Skeletal muscle tissue (tissue), 4 donors: ENCODE results near the gene RBPMS2. TPM values are rescaled to one million over a fixed set of nuclear protein-coding genes. Genes with fewer than 3 reads are reported as not detected.

ENCODE experiments used
- H3K27ac ChIP-seq: one replicate; pipeline ENCODE4 v1.7.0; 2013; ENCODE audit warnings: mild to moderate bottlenecking, low read depth, low read length, inconsistent platforms
- H3K27me3 ChIP-seq, 3 donors: one replicate each; pipeline ENCODE4 v1.7.0; 2013; ENCODE audit warnings: low read length in 3 of 3; ENCODE audit not compliant: control insufficient read depth in 3 of 3, insufficient read depth in 3 of 3
- H3K36me3 ChIP-seq, 3 donors: one replicate each; pipeline ENCODE4 v1.7.0; 2013; ENCODE audit warnings: low read length in 3 of 3; ENCODE audit not compliant: control insufficient read depth in 3 of 3, insufficient read depth in 3 of 3
- H3K4me1 ChIP-seq, 3 donors: one replicate each; pipeline ENCODE4 v1.7.0; 2013; ENCODE audit warnings: low read length in 3 of 3, mild to moderate bottlenecking in 3 of 3; ENCODE audit not compliant: control insufficient read depth in 3 of 3, insufficient read depth in 3 of 3
- H3K4me3 ChIP-seq, 3 donors: one replicate each; pipeline ENCODE4 v1.7.0; 2013; ENCODE audit warnings: low read length in 3 of 3
- H3K9ac ChIP-seq, 3 donors: one replicate each; pipeline ENCODE4 v1.7.0; 2013; ENCODE audit warnings: low read length in 3 of 3, mild to moderate bottlenecking in 3 of 3, moderate library complexity in 2 of 3, low read depth in 1 of 3
- H3K9me3 ChIP-seq, 3 donors: one replicate each; pipeline ENCODE4 v1.7.0; 2013; ENCODE audit warnings: low read length in 3 of 3; ENCODE audit not compliant: control insufficient read depth in 3 of 3
- total RNA-seq: library from RNA; depleted of rRNA; stranded (reverse); fragments of >200 nt; gene quantifications from one replicate; pipeline ENCODE4 v1.2.3, GENCODE V29; 2014
- donor health status: Osteomylitis.

Gene RBPMS2
- total RNA-seq, 1 donor from 2014 or later: under 0.01 TPM

DNA sequence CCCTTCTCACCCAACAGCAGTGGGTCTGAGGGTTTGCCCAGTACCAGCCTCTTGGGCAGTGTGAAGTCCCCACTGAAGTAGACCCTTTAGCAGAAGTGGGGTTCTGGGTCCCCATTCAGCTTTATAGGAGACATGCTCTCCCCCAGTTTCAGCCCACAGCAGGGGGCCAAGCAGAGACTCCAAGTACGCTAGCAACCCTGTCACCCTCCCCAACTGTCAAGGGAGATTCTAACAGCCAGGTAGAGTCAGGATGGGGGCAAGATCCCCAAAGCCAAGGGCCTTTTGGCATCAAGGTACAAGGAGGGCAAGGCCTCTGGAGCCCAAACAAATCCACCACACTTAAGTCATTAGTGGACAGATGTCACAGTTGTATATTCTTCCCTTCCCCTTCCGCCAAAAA is 1.8 kb downstream of the RBPMS2 start:
- Histone ChIP-seq H3K4me1 (peaks cover 3 to 5% (median 4%) of the 10 kb centered on the region in 3 donors), H3K9ac (no peak overlapping the region), H3K36me3 (no peaks in the 10 kb centered on the region), H3K4me3 (no peak overlapping the region), H3K9me3 (no peaks in the 10 kb centered on the region), H3K27me3 (peaks cover 0 to 18% (median 6%) of the 10 kb centered on the region in 3 donors), H3K27ac (no peak overlapping the region)

DNA sequence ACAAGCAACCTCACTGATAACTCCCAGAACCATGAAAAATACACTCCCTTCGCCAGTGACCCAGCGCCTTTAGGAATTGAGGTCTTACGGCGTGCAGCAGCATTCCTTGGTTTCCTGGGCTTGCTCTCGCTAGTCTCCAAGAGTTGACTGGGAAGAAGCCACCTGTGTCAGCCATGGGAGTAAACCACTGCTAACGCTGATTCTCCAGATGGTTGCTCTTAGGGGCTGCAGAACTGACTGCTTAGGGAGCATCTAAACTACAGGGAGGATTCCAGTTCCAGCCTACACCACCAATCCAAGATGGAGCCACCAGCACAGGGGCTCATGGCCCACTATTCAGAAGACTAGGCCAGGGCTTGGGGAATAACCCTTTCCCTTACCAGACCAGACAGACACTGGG is 2.4 kb downstream of the RBPMS2 start:
- no peak overlapping the region for H3K27ac ChIP-seq
- H3K27me3 ChIP-seq: peaks cover 0 to 18% (median 6%) of the 10 kb centered on the region in 3 donors
- peaks cover 3 to 5% (median 4%) of the 10 kb centered on the region in 3 donors for H3K4me1 ChIP-seq
- H3K36me3 ChIP-seq: no peaks in the 10 kb centered on the region
- H3K4me3 ChIP-seq: no peak overlapping the region
- H3K9me3 ChIP-seq: no peaks in the 10 kb centered on the region
- H3K9ac ChIP-seq: no peak overlapping the region

DNA sequence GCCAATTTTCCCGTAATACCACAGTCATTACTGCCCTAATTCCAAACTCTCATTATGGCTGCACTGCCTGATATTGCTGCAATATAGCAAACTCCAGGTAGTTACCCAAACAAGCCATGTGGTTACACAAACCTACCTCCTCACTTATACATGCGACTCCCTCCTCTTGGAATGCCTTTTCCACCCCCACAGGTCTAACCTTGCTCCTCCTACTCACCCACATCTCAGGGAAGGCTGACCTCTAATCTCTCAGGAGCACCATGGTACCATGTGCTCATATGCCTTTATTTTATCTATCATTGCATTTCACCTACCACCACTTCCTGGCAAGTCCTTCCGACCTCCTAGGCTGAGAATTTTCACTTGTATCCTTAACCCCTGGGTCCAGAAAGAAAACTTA is 2.9 kb downstream of the RBPMS2 start:
- Histone ChIP-seq H3K36me3 (no peaks in the 10 kb centered on the region), H3K27ac (no peak overlapping the region), H3K4me3 (no peak overlapping the region), H3K9me3 (no peaks in the 10 kb centered on the region), H3K4me1 (peaks cover 3 to 5% (median 4%) of the 10 kb centered on the region in 3 donors), H3K27me3 (peaks cover 0 to 18% (median 6%) of the 10 kb centered on the region in 3 donors), H3K9ac (no peak overlapping the region)

DNA sequence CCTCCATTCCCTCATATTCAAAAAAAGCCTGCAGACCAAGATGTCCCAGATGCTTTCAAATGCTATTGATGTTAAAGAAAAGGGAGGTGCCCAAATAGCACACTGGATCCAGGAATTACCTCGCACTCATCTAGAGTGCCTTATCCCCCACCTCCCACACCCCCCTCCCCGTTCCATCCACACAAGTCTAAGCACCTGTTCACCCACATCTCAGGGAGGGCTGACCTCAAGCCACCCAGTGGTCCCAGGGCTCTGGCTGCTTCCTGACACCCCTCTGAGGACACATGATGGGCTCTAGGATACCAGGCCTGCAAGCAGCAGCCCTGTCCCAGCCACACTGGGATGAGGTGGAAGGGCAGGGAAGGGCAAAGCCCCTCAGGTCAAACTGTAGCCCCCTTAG is 4.8 kb downstream of the RBPMS2 start:
- H3K9ac ChIP-seq: no peak overlapping the region
- H3K9me3 ChIP-seq: no peaks in the 10 kb centered on the region
- H3K4me1 ChIP-seq: no peaks in the 10 kb centered on the region
- H3K4me3 ChIP-seq: no peak overlapping the region
- peaks cover 0 to 9% (median 0%) of the 10 kb centered on the region in 3 donors for H3K27me3 ChIP-seq
- no peak overlapping the region for H3K27ac ChIP-seq
- no peaks in the 10 kb centered on the region for H3K36me3 ChIP-seq

DNA sequence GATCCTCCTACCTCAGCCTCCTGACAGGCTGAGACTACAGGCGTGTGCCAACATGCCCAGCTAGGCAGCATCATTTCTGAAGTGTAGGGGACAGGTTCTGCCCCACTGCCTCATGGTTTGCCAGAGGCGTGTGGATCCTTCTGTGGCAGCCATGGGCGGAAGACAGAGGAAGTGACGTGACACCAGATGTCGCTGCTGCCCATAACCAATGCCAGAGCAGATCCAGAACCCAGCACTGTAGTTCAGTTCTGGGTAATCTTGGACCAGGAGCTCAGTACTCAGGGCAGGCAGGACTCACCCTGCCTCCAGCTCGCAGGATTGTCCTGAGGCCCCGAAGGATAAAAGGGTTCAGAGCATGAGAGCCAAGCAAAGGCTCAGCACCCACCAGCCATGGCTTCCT is 8.2 kb downstream of the RBPMS2 start:
- no peak overlapping the region for H3K9ac ChIP-seq
- no peak overlapping the region for H3K27ac ChIP-seq
- H3K9me3 ChIP-seq: no peaks in the 10 kb centered on the region
- H3K4me3 ChIP-seq: no peak overlapping the region
- no peaks in the 10 kb centered on the region for H3K27me3 ChIP-seq
- no peaks in the 10 kb centered on the region for H3K36me3 ChIP-seq
- H3K4me1 ChIP-seq: peaks cover 0 to 4% (median 0%) of the 10 kb centered on the region in 3 donors

DNA sequence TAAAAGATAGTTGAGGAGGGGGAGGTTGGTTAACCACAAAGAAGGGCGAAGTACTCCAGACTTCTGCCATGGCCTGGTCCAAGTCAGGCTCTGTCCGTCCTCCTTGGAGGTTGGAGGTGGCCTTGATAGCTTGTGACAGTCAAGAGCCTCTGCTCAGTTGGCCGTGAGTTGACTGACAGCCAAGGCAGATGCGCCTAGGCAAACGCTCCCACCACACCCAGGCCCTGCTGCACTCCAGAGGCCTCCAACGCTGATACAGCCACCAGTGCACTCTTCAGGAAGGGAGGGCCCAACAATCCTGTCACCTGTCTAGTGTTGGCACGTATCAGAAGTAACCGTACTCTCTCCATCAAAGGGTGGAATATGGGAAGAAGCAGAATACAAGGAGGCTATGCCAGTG is 9.3 kb downstream of the RBPMS2 start:
- Histone ChIP-seq H3K9ac (no peak overlapping the region), H3K36me3 (no peaks in the 10 kb centered on the region), H3K9me3 (no peaks in the 10 kb centered on the region), H3K4me1 (peaks cover 0 to 4% (median 0%) of the 10 kb centered on the region in 3 donors), H3K27ac (no peak overlapping the region), H3K4me3 (no peak overlapping the region), H3K27me3 (no peaks in the 10 kb centered on the region)

DNA sequence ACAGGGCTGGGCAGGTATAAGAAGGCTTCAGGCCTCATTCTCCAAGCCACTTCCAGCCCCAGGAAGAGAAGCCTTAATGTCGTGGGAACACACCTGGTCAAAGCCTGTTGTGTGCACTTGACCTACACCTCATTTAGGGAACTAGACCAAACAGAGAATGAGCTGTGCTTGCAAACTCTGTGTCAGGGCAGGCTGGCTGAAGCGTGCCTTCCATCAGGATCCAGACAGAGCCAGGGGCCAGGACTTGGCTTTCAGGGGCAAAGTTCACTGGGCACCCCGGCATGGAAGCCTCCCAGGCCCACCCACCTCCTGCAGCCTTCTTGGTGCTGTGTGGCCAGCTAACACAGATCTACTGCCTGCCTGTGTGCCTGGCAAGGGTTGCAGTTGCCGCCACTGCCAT is 11.5 kb downstream of the RBPMS2 start:
- no peaks in the 10 kb centered on the region for H3K9me3 ChIP-seq
- H3K9ac ChIP-seq: no peak overlapping the region
- no peak overlapping the region for H3K27ac ChIP-seq
- peaks cover 0 to 4% (median 0%) of the 10 kb centered on the region in 3 donors for H3K4me1 ChIP-seq
- no peak overlapping the region for H3K4me3 ChIP-seq
- no peaks in the 10 kb centered on the region for H3K27me3 ChIP-seq
- no peaks in the 10 kb centered on the region for H3K36me3 ChIP-seq

DNA sequence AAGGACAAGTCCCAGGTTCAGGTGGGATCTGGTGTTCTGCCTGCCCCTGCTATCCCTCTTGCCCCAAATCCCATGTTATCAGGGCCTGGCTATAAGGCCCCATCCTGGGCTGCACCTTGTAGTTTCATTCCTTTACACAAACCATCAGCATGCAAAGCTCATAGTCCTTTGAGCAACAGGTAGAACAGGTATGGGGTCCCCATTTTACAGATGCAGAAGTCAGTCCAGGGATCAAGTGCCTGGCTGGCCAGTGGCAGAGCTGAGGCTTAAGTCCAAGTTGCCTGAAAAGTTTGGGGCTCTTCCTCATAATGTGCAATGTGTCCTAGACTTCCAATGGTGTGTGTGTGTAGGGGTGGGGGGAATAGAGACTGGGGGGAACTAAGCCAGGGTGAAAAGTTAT is 11.9 kb downstream of the RBPMS2 start:
- Histone ChIP-seq H3K4me3 (no peak overlapping the region), H3K9me3 (no peaks in the 10 kb centered on the region), H3K27me3 (no peaks in the 10 kb centered on the region), H3K9ac (no peak overlapping the region), H3K27ac (no peak overlapping the region), H3K4me1 (peaks cover 0 to 4% (median 0%) of the 10 kb centered on the region in 3 donors), H3K36me3 (no peaks in the 10 kb centered on the region)

DNA sequence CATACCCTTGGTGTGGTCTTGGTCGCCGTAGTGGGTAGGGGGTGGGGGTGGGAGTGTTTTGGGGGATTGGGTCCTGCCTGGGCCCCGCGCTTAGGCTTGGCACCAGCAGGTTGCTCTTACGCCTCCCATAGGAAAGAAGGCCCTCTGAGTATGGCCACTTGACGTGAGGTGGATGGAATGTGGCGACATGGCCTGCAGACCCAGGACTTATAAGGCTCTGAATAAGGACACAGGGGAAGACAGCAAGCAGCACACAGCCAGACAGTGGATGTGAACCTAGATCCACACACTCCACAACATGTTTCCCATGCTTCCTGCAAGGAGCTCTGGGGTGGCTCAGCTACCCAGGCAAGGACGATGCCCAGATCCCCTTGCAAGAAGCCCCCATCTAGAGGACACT is 12.4 kb downstream of the RBPMS2 start:
- H3K27ac ChIP-seq: peak overlapping the region; percentile 42
- H3K4me1 ChIP-seq: peaks cover 0 to 7% (median 0%) of the 10 kb centered on the region in 3 donors

DNA sequence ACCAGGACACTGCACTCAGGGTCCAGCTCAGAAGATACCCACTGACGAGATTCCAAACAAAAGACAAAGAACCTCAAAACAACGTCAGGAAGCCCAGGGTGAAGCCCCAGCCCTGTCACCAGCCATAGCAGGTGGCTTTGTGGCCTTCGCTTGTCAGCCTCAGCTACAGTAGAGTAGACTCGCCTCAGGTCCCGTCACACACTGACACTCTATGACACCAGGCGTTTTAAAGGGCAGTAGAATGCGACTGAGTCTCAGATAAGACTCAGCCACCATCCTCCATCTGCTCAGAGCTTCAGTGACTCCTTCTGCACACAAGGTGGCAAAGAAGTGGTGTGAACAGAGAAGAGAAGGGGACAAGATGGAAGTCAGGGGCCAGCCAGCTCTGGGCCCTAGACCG is 12.8 kb downstream of the RBPMS2 start:
- no peaks in the 10 kb centered on the region for H3K9me3 ChIP-seq

More for the DNA sequence above, 12.4 kb downstream of the RBPMS2 start:
- no peaks in the 10 kb centered on the region for H3K9me3 ChIP-seq
- H3K36me3 ChIP-seq: no peaks in the 10 kb centered on the region
- H3K27me3 ChIP-seq: no peaks in the 10 kb centered on the region
- no peak overlapping the region for H3K4me3 ChIP-seq
- H3K9ac ChIP-seq: no peak overlapping the region

More for the DNA sequence above, 12.8 kb downstream of the RBPMS2 start:
- Histone ChIP-seq H3K4me1 (peaks cover 0 to 7% (median 0%) of the 10 kb centered on the region in 3 donors), H3K27me3 (no peaks in the 10 kb centered on the region), H3K4me3 (no peak overlapping the region), H3K27ac (peak overlapping the region; percentile 42), H3K36me3 (no peaks in the 10 kb centered on the region), H3K9ac (no peak overlapping the region)
